HG03139 (cell line): ENCODE measurements around the gene SLC12A3.

Experiments
- ATAC-seq: cut with Tn5 transposase; IDR thresholded peaks from one replicate; pipeline ENCODE4 v1.9.1; 2021; ENCODE audit not compliant: unreplicated experiment

The SLC12A3 gene

GRCh38 chr16:56864960-56865359 is at the start of gene SLC12A3:
TSS of gene SLC12A3 (plus strand) at chr16:56865207. CDS start at chr16:56865236, 29 bp downstream.
- ATAC-seq, result no peak

GRCh38 chr16:56815721-56816120 is 49.3 kb upstream of the SLC12A3 start:
- no peak for ATAC-seq

GRCh38 chr16:56817056-56817455 is 48.0 kb upstream of the SLC12A3 start:
- ATAC-seq, result no peak

- no peak for ATAC-seq
Observed at GRCh38 chr16:56817938-56818337, 47.1 kb upstream of the SLC12A3 start.

- no peak for ATAC-seq
Observed at GRCh38 chr16:56823081-56823733, 41.8 kb upstream of the SLC12A3 start.

- ATAC-seq, result no peak
Observed at GRCh38 chr16:56824331-56824730, 40.7 kb upstream of the SLC12A3 start.

- no peak for ATAC-seq
Observed at GRCh38 chr16:56824804-56825203, 40.2 kb upstream of the SLC12A3 start.

- ATAC-seq, result no peak
Observed at GRCh38 chr16:56825826-56826225, 39.2 kb upstream of the SLC12A3 start.

- ATAC-seq, result no peak
Observed at GRCh38 chr16:56828647-56829046, 36.4 kb upstream of the SLC12A3 start.

- no peak for ATAC-seq
Observed at GRCh38 chr16:56830669-56831068, 34.3 kb upstream of the SLC12A3 start.

GRCh38 chr16:56832768-56833167 is 32.2 kb upstream of the SLC12A3 start:
- ATAC-seq, result no peak

GRCh38 chr16:56833243-56833970 is 31.6 kb upstream of the SLC12A3 start:
- no peak for ATAC-seq

- ATAC-seq, result no peak
Observed at GRCh38 chr16:56835320-56835719, 29.7 kb upstream of the SLC12A3 start.

GRCh38 chr16:56836410-56837230 is 28.4 kb upstream of the SLC12A3 start:
- no peak for ATAC-seq

- ATAC-seq, result no peak
Observed at GRCh38 chr16:56838622-56839337, 26.2 kb upstream of the SLC12A3 start.

GRCh38 chr16:56841233-56841632 is 23.8 kb upstream of the SLC12A3 start:
- ATAC-seq, result no peak

- no peak for ATAC-seq
Observed at GRCh38 chr16:56841659-56842058, 23.3 kb upstream of the SLC12A3 start.

- no peak for ATAC-seq
Observed at GRCh38 chr16:56842133-56842532, 22.9 kb upstream of the SLC12A3 start.

GRCh38 chr16:56844056-56844455 is 21.0 kb upstream of the SLC12A3 start:
- no peak for ATAC-seq

GRCh38 chr16:56847173-56847910 is 17.7 kb upstream of the SLC12A3 start:
- ATAC-seq, result no peak
